Kidney (tissue), 14 donors: ENCODE measurements around the gene SYT7. TPM values are rescaled to one million over a fixed set of nuclear protein-coding genes. Genes with fewer than 3 reads are reported as not detected.

Experiments used
- DNase-seq, 5 donors: peaks; one replicate each; pipeline ENCODE4 v3.0.0-alpha.2; 2013 to 2020
- FAIRE-seq: peaks from 2 replicates; lab custom pipeline; 2012; peaks lifted over from hg19 to GRCh38; lab: Jason Lieb, UNC
- H3K27ac ChIP-seq, 2 donors: one replicate each; pipeline ENCODE4 v1.7.0; 2013; ENCODE audit warnings: low read depth in 2 of 2, low read length in 2 of 2, inconsistent platforms in 1 of 2
- H3K27me3 ChIP-seq: one replicate; pipeline ENCODE4 v1.7.1; 2013; ENCODE audit warnings: low read length, inconsistent platforms; ENCODE audit not compliant: control insufficient read depth, insufficient read depth
- H3K36me3 ChIP-seq, 3 donors: one replicate each; pipeline versions ENCODE4 v1.7.0 to v1.7.1; 2013; ENCODE audit warnings: low read length in 3 of 3, control low read depth in 1 of 3, inconsistent platforms in 1 of 3; ENCODE audit not compliant: insufficient read depth in 3 of 3, control insufficient read depth in 2 of 3
- H3K4me1 ChIP-seq, 3 donors: one replicate each; pipeline versions ENCODE4 v1.7.0 to v1.7.1; 2013; ENCODE audit warnings: low read length in 3 of 3, inconsistent platforms in 1 of 3, low read depth in 1 of 3; ENCODE audit not compliant: control insufficient read depth in 2 of 3, insufficient read depth in 2 of 3
- H3K4me3 ChIP-seq, 3 donors: one replicate each; pipeline versions ENCODE4 v1.7.0 to v1.8.1; 2013; ENCODE audit warnings: low read length in 3 of 3, control low read depth in 1 of 3, inconsistent platforms in 1 of 3
- H3K9ac ChIP-seq, 3 donors: one replicate each; pipeline versions ENCODE4 v1.7.0 to v1.7.1; 2013; ENCODE audit warnings: low read length in 3 of 3, control low read depth in 1 of 3, inconsistent platforms in 1 of 3
- H3K9me3 ChIP-seq, 3 donors: one replicate each; pipeline versions ENCODE4 v1.7.0 to v1.7.1; 2013; ENCODE audit warnings: low read length in 3 of 3, control low read depth in 1 of 3, inconsistent platforms in 1 of 3; ENCODE audit not compliant: control insufficient read depth in 2 of 3, insufficient read depth in 1 of 3
- intact Hi-C: fragments of 100-400 bp; cut with DNase I; formaldehyde crosslinking; loops from one replicate; pipeline ENCODE4 v1.11.1; 2022
- polyA plus RNA-seq: library from polyadenylated mRNA; stranded (reverse); fragments of 350-450 nt; fragmentation: Illumina TruSeq; extraction: RNeasy Lipid Tissue Mini Kit (QIAGEN cat#74804); gene quantifications from one replicate; pipeline ENCODE4 v1.2.3, GENCODE V29; 2014; ENCODE audit warnings: low read depth, low replicate concordance; ENCODE audit not compliant: insufficient read depth
- total RNA-seq: library from RNA; stranded (reverse); fragmentation: NEBNext Ultra II Directional; extraction: Animal tissue kit (Norgen Biotek cat#: 25700); gene quantifications from one replicate; pipeline ENCODE4 v1.2.1, GENCODE V29; 2021
- TF ChIP-seq, protein P1 (sequence below): IDR thresholded peaks from 3 replicates; pipeline ENCODE4 v1.5.1; 2012; ENCODE audit warnings: mild to moderate bottlenecking, moderate library complexity, borderline replicate concordance; ENCODE audit not compliant: insufficient read depth; ENCODE audit errors: extremely low read depth
- donor health status: control.
- donor health status: control.
- donor health status: control.
- donor health status: control.
- donor health status: control.
- donor health status: DM: yes; HTN: yes; CAD: no.
- donor health status: Normal renal cell carcinoma (clear cell type).

Gene SYT7
- total and polyA plus RNA-seq, 2 donors from 2014 or later: 5.7 to 6.7 TPM

DNA sequence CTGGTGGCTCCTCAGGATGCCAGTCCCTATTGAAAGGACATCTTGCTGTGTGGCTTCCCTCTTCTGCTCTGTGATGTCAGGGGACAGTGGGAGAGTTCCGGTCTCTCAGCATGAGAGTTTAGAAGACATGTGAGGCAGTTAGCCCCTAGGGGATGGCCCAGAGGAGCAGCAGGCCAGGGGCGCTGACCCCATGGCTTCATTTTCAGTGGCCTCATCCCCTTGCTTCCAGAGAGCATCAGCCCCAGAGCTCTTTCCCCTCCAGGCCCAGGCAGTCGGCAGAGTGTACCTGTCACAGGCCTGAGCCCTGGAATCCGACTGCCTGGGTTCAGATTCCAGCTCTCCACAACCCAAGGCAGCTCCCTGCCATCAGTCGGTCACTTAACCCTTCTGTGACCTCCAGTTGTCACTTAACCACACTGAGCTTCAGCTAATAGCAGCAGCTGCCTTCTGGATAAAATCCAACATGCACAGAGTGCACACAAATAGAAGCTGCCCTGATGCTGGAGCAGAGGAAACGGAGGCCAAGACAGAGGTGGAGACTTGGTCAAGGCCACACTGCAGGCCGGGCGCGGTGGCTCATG is 86.4 kb downstream of the SYT7 start:
- TF ChIP-seq, protein P1, sequence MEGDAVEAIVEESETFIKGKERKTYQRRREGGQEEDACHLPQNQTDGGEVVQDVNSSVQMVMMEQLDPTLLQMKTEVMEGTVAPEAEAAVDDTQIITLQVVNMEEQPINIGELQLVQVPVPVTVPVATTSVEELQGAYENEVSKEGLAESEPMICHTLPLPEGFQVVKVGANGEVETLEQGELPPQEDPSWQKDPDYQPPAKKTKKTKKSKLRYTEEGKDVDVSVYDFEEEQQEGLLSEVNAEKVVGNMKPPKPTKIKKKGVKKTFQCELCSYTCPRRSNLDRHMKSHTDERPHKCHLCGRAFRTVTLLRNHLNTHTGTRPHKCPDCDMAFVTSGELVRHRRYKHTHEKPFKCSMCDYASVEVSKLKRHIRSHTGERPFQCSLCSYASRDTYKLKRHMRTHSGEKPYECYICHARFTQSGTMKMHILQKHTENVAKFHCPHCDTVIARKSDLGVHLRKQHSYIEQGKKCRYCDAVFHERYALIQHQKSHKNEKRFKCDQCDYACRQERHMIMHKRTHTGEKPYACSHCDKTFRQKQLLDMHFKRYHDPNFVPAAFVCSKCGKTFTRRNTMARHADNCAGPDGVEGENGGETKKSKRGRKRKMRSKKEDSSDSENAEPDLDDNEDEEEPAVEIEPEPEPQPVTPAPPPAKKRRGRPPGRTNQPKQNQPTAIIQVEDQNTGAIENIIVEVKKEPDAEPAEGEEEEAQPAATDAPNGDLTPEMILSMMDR: no peak
- peaks cover 0 to 21% (median 19%) of the 10 kb centered on the region in 3 donors for H3K4me1 ChIP-seq
- DNase-seq: peak in 3 of 5 donors; percentile 9 to 53 (median 53)
- H3K9me3 ChIP-seq: no peaks in the 10 kb centered on the region
- intact Hi-C loops: no loop called here
- no peak overlapping the region for H3K9ac ChIP-seq
- FAIRE-seq: no peak
- no peak overlapping the region for H3K27ac ChIP-seq
- H3K4me3 ChIP-seq: no peak overlapping the region
- H3K36me3 ChIP-seq: no peaks in the 10 kb centered on the region
- H3K27me3 ChIP-seq: no peaks in the 10 kb centered on the region

DNA sequence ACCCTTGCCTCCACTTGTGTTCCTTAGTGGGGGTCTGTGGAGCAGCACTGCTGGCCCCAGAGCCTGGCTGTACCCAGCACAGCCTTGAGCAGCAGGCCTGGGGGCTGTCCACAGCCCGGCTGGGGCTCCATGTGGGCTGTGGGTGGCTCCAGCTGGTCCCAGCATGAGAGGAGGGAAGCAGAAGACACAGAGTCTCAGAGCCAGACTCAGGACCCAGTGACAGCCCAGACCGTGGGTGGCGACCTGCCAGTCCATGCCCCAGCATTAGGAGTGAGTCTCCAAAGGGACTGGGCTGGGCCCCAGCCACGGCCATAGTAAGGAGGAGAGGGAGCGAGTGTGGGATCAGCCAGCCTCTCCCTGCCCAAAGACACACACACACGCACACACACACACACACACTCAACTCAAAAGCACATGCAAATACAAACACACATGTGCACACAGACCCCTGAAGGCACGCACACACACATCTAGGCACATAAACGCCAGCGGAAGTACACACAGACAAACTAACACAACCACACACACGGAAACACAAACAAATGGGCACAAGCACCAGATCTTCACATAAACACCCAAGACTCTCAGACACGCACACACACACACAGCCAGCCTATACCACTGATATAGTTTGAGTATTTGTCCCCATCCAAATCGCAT is 89.0 kb downstream of the SYT7 start:
- DNase-seq (no peak), FAIRE-seq (no peak)
- TF ChIP-seq, protein P1: no peak
- H3K36me3 ChIP-seq: no peaks in the 10 kb centered on the region
- H3K4me1 ChIP-seq: peaks cover 0 to 31% (median 28%) of the 10 kb centered on the region in 3 donors
- no peak overlapping the region for H3K27ac ChIP-seq
- H3K9ac ChIP-seq: no peak overlapping the region
- no peaks in the 10 kb centered on the region for H3K27me3 ChIP-seq
- intact Hi-C loops: no loop called here
- no peak overlapping the region for H3K4me3 ChIP-seq
- H3K9me3 ChIP-seq: no peaks in the 10 kb centered on the region

GRCh38 chr11:61489833-61490721 is 90.8 kb downstream of the SYT7 start:
- Histone ChIP-seq H3K9me3 (no peaks in the 10 kb centered on the region), H3K4me3 (peak overlapping the region in 2 of 3 donors; percentile 10 to 52), H3K27me3 (no peaks in the 10 kb centered on the region), H3K27ac (peak overlapping the region; percentile 57 to 81), H3K36me3 (no peaks in the 10 kb centered on the region), H3K4me1 (peaks cover 0 to 24% (median 21%) of the 10 kb centered on the region in 3 donors), H3K9ac (peak overlapping the region in 1 of 3 donors; percentile 29)
- FAIRE-seq: no peak
- TF ChIP-seq, protein P1: no peak
- intact Hi-C loops: no loop called here
- DNase-seq: peak in 4 of 5 donors; percentile 52 to 77 (median 70)
